IMR-90 (cell line): Measurements from ENCODE around the gene SRCAP. TPM values are rescaled to one million over a fixed set of nuclear protein-coding genes. Genes with fewer than 3 reads are reported as not detected.

Experiments
- ATAC-seq: fragments of 200-7000 bp; cut with Tn5 transposase; 2 replicates; pipeline ENCODE4 v1.9.1; 2020; ENCODE audit warnings: low read depth, mild to moderate bottlenecking, moderate library complexity
- BruUV-seq: library from RNA; stranded (reverse); fragments of 400-500 nt; replicated peaks from 2 replicates; lab custom pipeline; 2021; lab: Mats Ljungman, UMichigan
- CTCF ChIA-PET: fragments of 300-600 bp; formaldehyde crosslinking; extraction: SDS; loops from one replicate; lab custom pipeline; 2021; ENCODE audit warnings: antibody characterized with exemption; lab: Yijun Ruan, JAX
- POLR2A ChIA-PET: fragments of 300-600 bp; sonication (Branson Sonifier 250); formaldehyde crosslinking; loops from one replicate; lab custom pipeline; 2022; ENCODE audit warnings: antibody characterized with exemption; ENCODE audit not compliant: unreplicated experiment; lab: Charles Lee
- DNase-seq: peaks from one replicate; pipeline ENCODE4 v3.0.0; 2013
- H2AFZ ChIP-seq: replicated peaks from 2 replicates; pipeline ENCODE3; 2013; ENCODE audit warnings: low read length, mild to moderate bottlenecking; ENCODE audit not compliant: poor library complexity
- H2AK5ac ChIP-seq: 2 replicates; pipeline ENCODE4 v1.6.1; 2013; ENCODE audit warnings: low read depth, low read length, inconsistent platforms
- H2AK9ac ChIP-seq: replicated peaks from 2 replicates; pipeline ENCODE3; 2013; ENCODE audit warnings: mild to moderate bottlenecking, low read depth, low read length, moderate library complexity; ENCODE audit not compliant: poor library complexity
- H2BK120ac ChIP-seq: 2 replicates; pipeline ENCODE4 v1.6.1; 2013; ENCODE audit warnings: low read depth, low read length, inconsistent platforms
- H2BK15ac ChIP-seq: 3 replicates; pipeline ENCODE4 v1.6.1; 2013; ENCODE audit warnings: low read depth, low read length, inconsistent platforms
- H2BK20ac ChIP-seq: 2 replicates; pipeline ENCODE4 v1.6.1; 2013; ENCODE audit warnings: low read depth, mild to moderate bottlenecking, inconsistent platforms, low read length, moderate library complexity
- H2BK5ac ChIP-seq: 2 replicates; pipeline ENCODE4 v1.6.1; 2013; ENCODE audit warnings: mild to moderate bottlenecking, low read depth, low read length, inconsistent platforms; ENCODE audit not compliant: poor library complexity, severe bottlenecking
- H3K14ac ChIP-seq: replicated peaks from 2 replicates; pipeline ENCODE4 v1.6.1; 2013; ENCODE audit warnings: low read depth, low read length, inconsistent platforms
- H3K18ac ChIP-seq: 2 replicates; pipeline ENCODE4 v1.6.1; 2013; ENCODE audit warnings: low read depth, low read length, control low read depth
- H3K23ac ChIP-seq: 2 replicates; pipeline ENCODE4 v1.6.1; 2013; ENCODE audit warnings: low read depth, low read length, inconsistent platforms
- H3K27ac ChIP-seq: 2 replicates; pipeline ENCODE4 v1.5.1; 2013; ENCODE audit warnings: mild to moderate bottlenecking, control low read depth, low read length; ENCODE audit not compliant: insufficient read depth
- H3K27me3 ChIP-seq: 2 replicates; pipeline ENCODE4 v1.6.1; 2013; ENCODE audit warnings: low read length; ENCODE audit not compliant: control insufficient read depth, insufficient read depth
- H3K36me3 ChIP-seq: 2 replicates; pipeline ENCODE4 v1.6.1; 2013; ENCODE audit warnings: low read length, mixed read lengths; ENCODE audit not compliant: control insufficient read depth, insufficient read depth
- H3K4ac ChIP-seq: 2 replicates; pipeline ENCODE4 v1.6.1; 2013; ENCODE audit warnings: low read depth, low read length, inconsistent platforms
- H3K4me1 ChIP-seq: 2 replicates; pipeline ENCODE4 v1.6.1; 2013; ENCODE audit warnings: low read length, mixed read lengths; ENCODE audit not compliant: control insufficient read depth, insufficient read depth
- H3K4me2 ChIP-seq: 2 replicates; pipeline ENCODE4 v1.6.1; 2013; ENCODE audit warnings: low read depth, mild to moderate bottlenecking, control low read depth, low read length, moderate library complexity
- H3K4me3 ChIP-seq: 2 replicates; pipeline ENCODE4 v1.5.1; 2013; ENCODE audit warnings: low read depth, mild to moderate bottlenecking, control low read depth, low read length, moderate library complexity; ENCODE audit not compliant: insufficient read depth
- H3K56ac ChIP-seq: 2 replicates; pipeline ENCODE4 v1.6.1; 2013; ENCODE audit warnings: low read length, inconsistent platforms; ENCODE audit not compliant: insufficient read depth; ENCODE audit errors: extremely low read depth
- H3K79me1 ChIP-seq, 2 experiments: 2 replicates each; pipeline ENCODE4 v1.6.1; 2013; ENCODE audit warnings: low read length in 2 of 2, inconsistent platforms in 1 of 2, low read depth in 1 of 2
- H3K9ac ChIP-seq: 2 replicates; pipeline ENCODE4 v1.6.1; 2013; ENCODE audit warnings: low read depth, low read length, control low read depth
- H3K9me1 ChIP-seq: 2 replicates; pipeline ENCODE4 v1.6.1; 2013; ENCODE audit warnings: low read length, inconsistent platforms; ENCODE audit not compliant: insufficient read depth
- H3K9me3 ChIP-seq: 2 replicates; pipeline ENCODE4 v1.6.1; 2013; ENCODE audit warnings: low read length; ENCODE audit not compliant: control insufficient read depth, insufficient read depth
- H4K20me1 ChIP-seq: 2 replicates; pipeline ENCODE4 v1.6.1; 2013; ENCODE audit warnings: low read length, inconsistent platforms; ENCODE audit not compliant: insufficient read depth
- H4K5ac ChIP-seq: 2 replicates; pipeline ENCODE4 v1.6.1; 2013; ENCODE audit warnings: mild to moderate bottlenecking, low read depth, low read length, control low read depth
- H4K8ac ChIP-seq, 2 experiments: 2 replicates each; pipeline ENCODE4 v1.6.1; 2013; ENCODE audit warnings: low read depth in 2 of 2, low read length in 2 of 2, control low read depth in 1 of 2, inconsistent platforms in 1 of 2
- H4K91ac ChIP-seq: 2 replicates; pipeline ENCODE4 v1.6.1; 2013; ENCODE audit warnings: low read depth, low read length, inconsistent platforms; ENCODE audit not compliant: insufficient read depth
- BHLHE40 ChIP-seq: fragments of 150-350 bp; IDR thresholded peaks from 2 replicates; pipeline ENCODE4 v1.6.1; 2016; ENCODE audit warnings: mild to moderate bottlenecking, low read depth, low read length
- CHD1 ChIP-seq: IDR thresholded peaks from 2 replicates; pipeline ENCODE4 v1.6.1; 2012; ENCODE audit warnings: low read depth, low read length, improper control_type of control experiment
- FOS ChIP-seq: fragments of 150-350 bp; IDR thresholded peaks from 2 replicates; pipeline ENCODE4 v1.6.1; 2016; ENCODE audit warnings: low read depth, low read length
- MAZ ChIP-seq: IDR thresholded peaks from 2 replicates; pipeline ENCODE4 v1.6.1; 2012; ENCODE audit warnings: low read depth, mild to moderate bottlenecking, low read length, improper control_type of control experiment, moderate library complexity, borderline replicate concordance
- NFE2L2 ChIP-seq: fragments of 150-350 bp; IDR thresholded peaks from 2 replicates; pipeline ENCODE4 v1.6.1; 2016; ENCODE audit warnings: low read depth, mild to moderate bottlenecking, low read length
- POLR2A ChIP-seq: IDR thresholded peaks from 2 replicates; pipeline ENCODE4 v1.6.1; 2012; ENCODE audit warnings: mild to moderate bottlenecking, low read depth, low read length
- RCOR1 ChIP-seq: IDR thresholded peaks from 2 replicates; pipeline ENCODE4 v1.6.1; 2012; ENCODE audit warnings: mild to moderate bottlenecking, low read length, improper control_type of control experiment; ENCODE audit not compliant: insufficient replicate concordance
- SMC3 ChIP-seq: fragments of 150-350 bp; IDR thresholded peaks from 2 replicates; pipeline ENCODE4 v1.6.1; 2016; ENCODE audit warnings: low read depth, mild to moderate bottlenecking, antibody characterized with exemption, low read length, moderate library complexity
- WGBS, 2 experiments: methylation state at CpG; one replicate each; pipeline versions ENCODE4 v1.1.5 to v1.1.7; 2013; ENCODE audit warnings: missing lambda C conversion rate in 2 of 2; ENCODE audit not compliant: insufficient read length in 1 of 2; ENCODE audit errors: extremely low coverage in 2 of 2; 5-methylcytosine and 5-hydroxymethylcytosine counted together
- dilution Hi-C: fragments of 300-500 bp; cut with HindIII; formaldehyde crosslinking; loops from one replicate; pipeline ENCODE4 v1.14.3; 2018; ENCODE audit warnings: low sequenced_read_pairs; ENCODE audit not compliant: unreplicated experiment
- in situ Hi-C: fragments of 300-500 bp; cut with MboI; formaldehyde crosslinking; loops from 3 replicates; pipeline ENCODE4 v1.14.3; 2019; ENCODE audit warnings: low sequenced_read_pairs, inconsistent platforms, mixed read lengths
- intact Hi-C: fragments of 100-400 bp; cut with micrococcal nuclease; formaldehyde crosslinking; loops from 2 replicates; pipeline ENCODE4 v1.10.0; 2022
- polyA plus RNA-seq, 3 experiments: library from polyadenylated mRNA; depleted of rRNA; stranded (reverse); fragments of >200 nt; gene quantifications; 2 replicates each; pipeline ENCODE4 v1.2.3, GENCODE V29; 2012; ENCODE audit warnings: low replicate concordance in 1 of 3
- total RNA-seq: library from RNA; depleted of rRNA; stranded (reverse); fragments of >200 nt; gene quantifications from 2 replicates; pipeline ENCODE4 v1.2.3, GENCODE V29; 2012
- TF ChIP-seq, protein P1 (sequence below): fragments of 150-350 bp; IDR thresholded peaks from 2 replicates; pipeline ENCODE4 v1.6.1; 2017; ENCODE audit warnings: mild to moderate bottlenecking, antibody characterized with exemption, low read length, low read depth

The SRCAP gene
- total and polyA plus RNA-seq, 2 of the 4 experiments (the other 2 are of a cell fraction) = 4.5 to 8.2 TPM

GRCh38 chr16:30665830-30666190 lies 33.2 kb upstream of the SRCAP start:
- POLR2A ChIA-PET = no interaction called here
- H2AK9ac ChIP-seq = no peak overlapping the region
- no TSS peak for BruUV-seq
- H3K4me1 ChIP-seq = peaks cover 4% of the 10 kb centered on the region; the same call in 1 of the 2 replicates
- no peak overlapping the region for H2AFZ ChIP-seq
- H3K9me3 ChIP-seq = no peaks in the 10 kb centered on the region
- no peak overlapping the region for H3K14ac ChIP-seq
- peaks cover 10% of the 10 kb centered on the region; the same call in 1 of the 2 replicates for H3K9me1 ChIP-seq
- intact Hi-C loops = no loop called here
- dilution Hi-C loops = no loop called here
- H2BK5ac ChIP-seq = no peak overlapping the region
- H3K18ac ChIP-seq = no peak overlapping the region
- peaks cover 41 to 60% of the 10 kb centered on the region in 2 experiments for H3K79me1 ChIP-seq
- no peak overlapping the region for H3K23ac ChIP-seq
- no peak overlapping the region for H4K8ac ChIP-seq
- H4K5ac ChIP-seq = no peak overlapping the region
- H3K27me3 ChIP-seq = no peaks in the 10 kb centered on the region
- H2BK15ac ChIP-seq = no peak overlapping the region
- TF ChIP-seq BHLHE40 (no peak), MAZ (no peak), SMC3 (no peak), FOS (no peak), POLR2A (no peak), NFE2L2 (no peak), CHD1 (no peak), RCOR1 (no peak)
- TF ChIP-seq, protein P1, sequence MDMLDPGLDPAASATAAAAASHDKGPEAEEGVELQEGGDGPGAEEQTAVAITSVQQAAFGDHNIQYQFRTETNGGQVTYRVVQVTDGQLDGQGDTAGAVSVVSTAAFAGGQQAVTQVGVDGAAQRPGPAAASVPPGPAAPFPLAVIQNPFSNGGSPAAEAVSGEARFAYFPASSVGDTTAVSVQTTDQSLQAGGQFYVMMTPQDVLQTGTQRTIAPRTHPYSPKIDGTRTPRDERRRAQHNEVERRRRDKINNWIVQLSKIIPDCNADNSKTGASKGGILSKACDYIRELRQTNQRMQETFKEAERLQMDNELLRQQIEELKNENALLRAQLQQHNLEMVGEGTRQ = no peak
- no peak overlapping the region for H3K4me3 ChIP-seq
- H2AK5ac ChIP-seq = no peak overlapping the region
- DNase-seq (no peak), ATAC-seq (no peak)
- no peak overlapping the region for H2BK120ac ChIP-seq
- no peak overlapping the region for H3K56ac ChIP-seq
- H3K4me2 ChIP-seq = no peak overlapping the region
- no peak overlapping the region for H3K4ac ChIP-seq
- H4K20me1 ChIP-seq = peaks cover 48% of the 10 kb centered on the region
- peaks cover 92% of the 10 kb centered on the region for H3K36me3 ChIP-seq
- H3K27ac ChIP-seq = no peak overlapping the region
- CTCF ChIA-PET = interaction anchor here (1.0 kb wide), 1 partner anchor 28 kb away, joined by 3 read pairs; no protein-coding TSS in a partner anchor
- no peak overlapping the region for H3K9ac ChIP-seq
- no CpG with 5 or more reads among the region's 4 CpGs for WGBS, 2 experiments
- in situ Hi-C loops = no loop called here
- H2BK20ac ChIP-seq = no peak overlapping the region
- H4K91ac ChIP-seq = no peak overlapping the region
